H1 (cell line): Measurements from ENCODE around the gene ADCY3. TPM values are rescaled to one million over a fixed set of nuclear protein-coding genes. Genes with fewer than 3 reads are reported as not detected.
A peak's percentile ranks its signal among the peaks of the same experiment; 100 is the strongest.

Experiments
- CTCF ChIA-PET: fragments of 300-600 bp; sonication (Branson Sonifier 250); formaldehyde crosslinking; loops from one replicate; lab custom pipeline; 2021; ENCODE audit not compliant: partially characterized antibody; lab: Charles Lee
- POLR2A ChIA-PET: fragments of 300-600 bp; sonication (Branson Sonifier 250); formaldehyde crosslinking; loops from one replicate; lab custom pipeline; 2021; ENCODE audit warnings: inconsistent platforms; ENCODE audit not compliant: partially characterized antibody; lab: Charles Lee
- DNase-seq, 2 experiments: peaks; one replicate each; pipeline versions ENCODE4 v3.0.0 to v3.0.0-alpha.2; 2010 to 2022; ENCODE audit warnings: low spot score in 2 of 2, low read depth in 1 of 2, mixed read lengths in 1 of 2
- FAIRE-seq: peaks from 2 replicates; lab custom pipeline; 2011; peaks lifted over from hg19 to GRCh38; lab: Jason Lieb, UNC
- H2AFZ ChIP-seq: 2 replicates; pipeline ENCODE4 v1.8.1; 2012; ENCODE audit warnings: low read length, inconsistent platforms
- H2AK5ac ChIP-seq: 2 replicates; pipeline ENCODE4 v1.6.1; 2013; ENCODE audit warnings: low read depth, low read length
- H2BK120ac ChIP-seq: replicated peaks from 2 replicates; pipeline ENCODE3; 2013; ENCODE audit warnings: low read depth, low read length, inconsistent platforms
- H2BK12ac ChIP-seq: 2 replicates; pipeline ENCODE4 v1.6.1; 2013; ENCODE audit warnings: low read depth, low read length
- H2BK15ac ChIP-seq: 2 replicates; pipeline ENCODE4 v1.6.1; 2013; ENCODE audit warnings: low read length
- H2BK20ac ChIP-seq: 2 replicates; pipeline ENCODE4 v1.6.1; 2013; ENCODE audit warnings: low read length
- H2BK5ac ChIP-seq: 2 replicates; pipeline ENCODE4 v1.6.1; 2013; ENCODE audit warnings: low read depth, low read length
- H3K14ac ChIP-seq: 2 replicates; pipeline ENCODE4 v1.6.1; 2013; ENCODE audit warnings: inconsistent platforms; ENCODE audit not compliant: insufficient read length
- H3K18ac ChIP-seq: 2 replicates; pipeline ENCODE4 v1.6.1; 2013; ENCODE audit warnings: low read length; ENCODE audit errors: extremely low read depth
- H3K23ac ChIP-seq: 2 replicates; pipeline ENCODE4 v1.6.1; 2013; ENCODE audit warnings: inconsistent platforms; ENCODE audit not compliant: insufficient read length
- H3K23me2 ChIP-seq: 2 replicates; pipeline ENCODE4 v1.6.1; 2013; ENCODE audit warnings: low read depth, low read length
- H3K27ac ChIP-seq: 2 replicates; pipeline ENCODE4 v1.6.1; 2011; ENCODE audit warnings: low read depth, low read length, inconsistent platforms
- H3K27me3 ChIP-seq, 4 experiments: replicated peaks in 1 of 4; 1 replicate in 1 of 4; 2 replicates in 3 of 4; pipeline versions ENCODE4 v1.6.1 to v1.8.1; 2011 to 2013; ENCODE audit warnings: low read length in 3 of 4, mild to moderate bottlenecking in 3 of 4, inconsistent platforms in 2 of 4, mixed read lengths in 2 of 4, moderate library complexity in 1 of 4; ENCODE audit not compliant: control insufficient read depth in 3 of 4, insufficient read depth in 3 of 4; ENCODE audit errors: extremely low read depth in 1 of 4
- H3K36me3 ChIP-seq, 4 experiments: 2 replicates each; pipeline versions ENCODE4 v1.6.1 to v1.8.1; 2011 to 2013; ENCODE audit warnings: mild to moderate bottlenecking in 4 of 4, low read length in 3 of 4, moderate library complexity in 2 of 4, control low read depth in 1 of 4, inconsistent platforms in 1 of 4; ENCODE audit not compliant: insufficient read depth in 4 of 4, control insufficient read depth in 2 of 4
- H3K4ac ChIP-seq: replicated peaks from 2 replicates; pipeline ENCODE3; 2013; ENCODE audit warnings: low read length, low read depth, mixed read lengths, inconsistent platforms; ENCODE audit not compliant: insufficient read length
- H3K4me1 ChIP-seq, 4 experiments: replicated peaks in 1 of 4; 1 replicate in 1 of 4; 2 replicates in 3 of 4; pipeline versions ENCODE4 v1.6.1 to v1.8.1; 2011 to 2013; ENCODE audit warnings: low read length in 3 of 4, inconsistent platforms in 2 of 4, mixed read lengths in 1 of 4; ENCODE audit not compliant: insufficient read depth in 4 of 4, control insufficient read depth in 3 of 4
- H3K4me2 ChIP-seq, 2 experiments: 2 replicates each; pipeline versions ENCODE4 v1.6.1 to v1.8.1; 2011 to 2013; ENCODE audit warnings: low read depth in 2 of 2, low read length in 2 of 2, control low read depth in 1 of 2, inconsistent platforms in 1 of 2, mild to moderate bottlenecking in 1 of 2; ENCODE audit not compliant: insufficient read depth in 1 of 2
- H3K4me3 ChIP-seq, 4 experiments: fragments of 200-600, 300-600 bp in 1 of 4; sonication (generic), shearing (Covaris generic), sonication (Bioruptor Twin) in 1 of 4; 2 replicates each; pipeline versions ENCODE4 v1.5.1 to v1.8.1; 2011 to 2016; ENCODE audit warnings: low read length in 4 of 4, low read depth in 3 of 4, control low read depth in 2 of 4, inconsistent platforms in 2 of 4, mild to moderate bottlenecking in 2 of 4, mixed read lengths in 1 of 4, moderate library complexity in 1 of 4; ENCODE audit not compliant: insufficient read depth in 2 of 4; ENCODE audit errors: extremely low read depth in 1 of 4
- H3K56ac ChIP-seq: replicated peaks from 2 replicates; pipeline ENCODE3; 2013; ENCODE audit warnings: low read depth, mild to moderate bottlenecking, mixed read lengths, low read length, inconsistent platforms; ENCODE audit not compliant: insufficient read length
- H3K79me1 ChIP-seq: 2 replicates; pipeline ENCODE4 v1.6.1; 2013; ENCODE audit warnings: low read depth, low read length, control low read depth
- H3K79me2 ChIP-seq, 2 experiments: 2 replicates each; pipeline versions ENCODE4 v1.6.1 to v1.8.1; 2012 to 2013; ENCODE audit warnings: low read length in 2 of 2, mild to moderate bottlenecking in 2 of 2, inconsistent platforms in 1 of 2; ENCODE audit not compliant: insufficient read depth in 2 of 2, control insufficient read depth in 1 of 2
- H3K9ac ChIP-seq, 4 experiments: replicated peaks in 1 of 4; 1 replicate in 1 of 4; 2 replicates in 3 of 4; pipeline versions ENCODE4 v1.6.1 to v1.8.1; 2011 to 2013; ENCODE audit warnings: low read depth in 3 of 4, low read length in 3 of 4, control low read depth in 2 of 4, mild to moderate bottlenecking in 2 of 4, moderate library complexity in 2 of 4, inconsistent platforms in 1 of 4; ENCODE audit errors: extremely low read depth in 1 of 4
- H3K9me3 ChIP-seq, 2 experiments: 2 replicates each; pipeline versions ENCODE4 v1.6.1 to v1.8.1; 2012 to 2013; ENCODE audit warnings: mild to moderate bottlenecking in 2 of 2, moderate library complexity in 2 of 2, control low read depth in 1 of 2, inconsistent platforms in 1 of 2, low read depth in 1 of 2, low read length in 1 of 2, mixed read lengths in 1 of 2; ENCODE audit not compliant: insufficient read depth in 2 of 2
- H4K20me1 ChIP-seq, 2 experiments: replicated peaks in 1 of 2; 2 replicates each; pipeline versions ENCODE3 to v1.8.1; 2011 to 2013; ENCODE audit warnings: inconsistent platforms in 2 of 2, low read length in 2 of 2, mild to moderate bottlenecking in 1 of 2; ENCODE audit not compliant: insufficient read depth in 2 of 2, control insufficient read depth in 1 of 2
- H4K5ac ChIP-seq: 2 replicates; pipeline ENCODE4 v1.6.1; 2013; ENCODE audit warnings: low read length, low read depth, mixed read lengths, inconsistent platforms; ENCODE audit not compliant: insufficient read length
- H4K8ac ChIP-seq: 2 replicates; pipeline ENCODE4 v1.8.0; 2013; ENCODE audit warnings: mild to moderate bottlenecking, moderate library complexity, low read length, inconsistent platforms; ENCODE audit not compliant: insufficient read depth; ENCODE audit errors: extremely low read depth
- H4K91ac ChIP-seq: replicated peaks from 2 replicates; pipeline ENCODE3; 2013; ENCODE audit warnings: low read length, mixed read lengths, inconsistent platforms; ENCODE audit not compliant: insufficient read length
- FOSL1 ChIP-seq: IDR thresholded peaks from 2 replicates; pipeline ENCODE4 v1.6.1; 2011; ENCODE audit warnings: mild to moderate bottlenecking, low read depth, low read length, moderate library complexity; ENCODE audit not compliant: insufficient read depth
- KDM1A ChIP-seq: fragments of 200-600, 300-600 bp; sonication (generic); IDR thresholded peaks from 2 replicates; pipeline ENCODE4 v1.7.1; 2016; ENCODE audit warnings: mild to moderate bottlenecking, low read length, borderline replicate concordance
- PHF8 ChIP-seq: fragments of 200-600 bp; sonication (generic); conservative IDR thresholded peaks from 2 replicates; pipeline ENCODE4 v1.7.1; 2012; ENCODE audit warnings: low read depth, mild to moderate bottlenecking, inconsistent platforms, low read length, moderate library complexity
- TEAD4 ChIP-seq: IDR thresholded peaks from 2 replicates; pipeline ENCODE4 v1.6.1; 2012; ENCODE audit warnings: low read depth, low read length, inconsistent platforms, mixed read lengths
- WGBS, 2 experiments: shearing (Covaris generic) in 1 of 2; methylation state at CpG; one replicate each; pipeline versions ENCODE4 v1.1.6 to v1.1.7; 2013 to 2015; ENCODE audit warnings: low lambda C conversion rate in 2 of 2, mixed read lengths in 2 of 2, inconsistent platforms in 1 of 2, low coverage in 1 of 2, missing lambda C conversion rate in 1 of 2; ENCODE audit not compliant: insufficient replicate concordance in 2 of 2, insufficient coverage in 1 of 2, insufficient read length in 1 of 2; ENCODE audit errors: extremely low coverage in 1 of 2, missing lambda C conversion rate in 1 of 2; 5-methylcytosine and 5-hydroxymethylcytosine counted together
- polyA plus RNA-seq, 7 experiments: library from polyadenylated mRNA; depleted of rRNA in 3 of 7; stranded (reverse) in 5 of 7; unstranded in 2 of 7; fragments of >200 nt in 5 of 7; fragments of 200-250 nt in 2 of 7; gene quantifications; 1 replicate in 5 of 7; 2 replicates in 1 of 7; 4 replicates in 1 of 7; pipeline versions ENCODE4 v1.2.1 to v1.2.3, GENCODE V29; 2011 to 2013; ENCODE audit warnings: missing spikeins in 2 of 7, mixed read lengths in 2 of 7
- total RNA-seq: library from RNA; stranded (reverse); fragmentation: NEBNext Ultra II Directional; extraction: Animal tissue kit (Norgen Biotek cat#: 25700); gene quantifications from 2 replicates; pipeline ENCODE4 v1.2.1, GENCODE V29; 2021

ADCY3 gene
- total and polyA plus RNA-seq, 2 of the 8 experiments (the other 6 are each of a cell fraction or from before 2014, with no cell fraction given): 45.1 to 52.9 TPM

DNA sequence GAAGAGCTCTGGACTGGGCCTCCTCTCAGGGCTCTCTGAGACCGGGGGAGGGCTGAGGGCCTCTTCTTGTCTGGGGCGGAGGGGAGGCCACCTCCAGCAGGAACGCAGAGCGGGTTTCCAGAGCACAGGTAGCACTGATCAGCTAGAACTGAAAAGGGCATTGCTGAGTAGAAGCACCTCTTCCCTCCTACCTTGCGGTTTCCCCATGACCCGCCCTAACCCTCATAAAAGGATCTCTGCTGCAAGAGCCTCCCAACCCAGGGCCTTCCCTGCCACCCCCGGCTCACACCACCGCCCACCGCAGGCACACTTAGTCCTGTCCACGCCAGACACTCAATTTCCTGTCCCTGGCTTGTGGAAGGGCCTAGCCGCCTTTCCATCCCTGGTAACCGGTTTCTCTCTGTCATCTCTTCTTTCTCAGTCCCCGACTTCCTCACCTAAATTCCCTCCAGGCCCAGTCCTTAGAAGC lies 966 bp downstream of the ADCY3 start:
- H4K20me1 ChIP-seq: peaks cover 0 to 18% of the 10 kb centered on the region in 2 experiments
- H3K79me1 ChIP-seq: peaks cover 7% of the 10 kb centered on the region; the same call in 1 of the 2 replicates
- H2BK15ac ChIP-seq: no peak overlapping the region
- no peaks in the 10 kb centered on the region for H3K36me3 ChIP-seq
- H3K27me3 ChIP-seq: no peaks in the 10 kb centered on the region; a peak in 2 of 7 replicates
- no peak overlapping the region for H2BK12ac ChIP-seq
- no peak overlapping the region for H3K56ac ChIP-seq
- H3K23me2 ChIP-seq: peaks cover 3% of the 10 kb centered on the region; the same call in 1 of the 2 replicates
- H3K79me2 ChIP-seq: peaks cover 0 to 5% of the 10 kb centered on the region in 2 experiments; a peak in 1 of 4 replicates
- 0 out of 2 replicates have a peak overlapping the region, but pooled peaks have one; percentile 1 for H2AFZ ChIP-seq
- no peak overlapping the region for H4K5ac ChIP-seq
- no peak overlapping the region for H2BK120ac ChIP-seq
- ChIA-PET POLR2A (interaction anchor here (1.2 kb wide), 1 partner anchor 9 kb away, joined by 3 read pairs; no protein-coding TSS in a partner anchor), CTCF (interaction anchor here (1.0 to 2.2 kb wide), 2 partner anchors 8 to 10 kb away, joined by 3 to 6 read pairs; no protein-coding TSS in a partner anchor)
- no peak overlapping the region for H2AK5ac ChIP-seq
- H3K4me1 ChIP-seq: peaks cover 0 to 10% (median 3%) of the 10 kb centered on the region in 4 experiments; a peak in 5 of 7 replicates
- DNase-seq (no peak), FAIRE-seq (no peak)
- H3K18ac ChIP-seq: peak overlapping the region; percentile 92
- H4K8ac ChIP-seq: no peak overlapping the region
- no peak overlapping the region for H4K91ac ChIP-seq
- 55% methylated on average over 13 of the region's 13 CpGs; no CpG with 5 or more reads in 1 of the 2 experiments for WGBS, 2 experiments
- H3K14ac ChIP-seq: no peak overlapping the region
- peak overlapping the region in 3 of 4 experiments; percentile 8 to 34 (median 27); a peak in 2 of 7 replicates for H3K9ac ChIP-seq
- peak overlapping the region; percentile 42 to 76 (median 48); a peak in 7 of 8 replicates for H3K4me3 ChIP-seq
- no peak overlapping the region for H2BK5ac ChIP-seq
- no peak overlapping the region for H3K23ac ChIP-seq
- H3K9me3 ChIP-seq: no peaks in the 10 kb centered on the region
- H2BK20ac ChIP-seq: no peak overlapping the region
- no peak overlapping the region for H3K27ac ChIP-seq
- peak overlapping the region; percentile 72 to 78 for H3K4me2 ChIP-seq
- no peak overlapping the region for H3K4ac ChIP-seq
- no peak for TF ChIP-seq PHF8
- TF ChIP-seq FOSL1: no peak
- no peak for TF ChIP-seq KDM1A
- TF ChIP-seq TEAD4: no peak
